ENCODE measurements around the gene PRELID3B. TPM values are rescaled to one million over a fixed set of nuclear protein-coding genes. Genes with fewer than 3 reads are reported as not detected.
"Not testable (repeated sequence)": the region's sequence is repeated elsewhere in the genome, so short reads cannot be mapped to it uniquely, and the experiment has no call there.

The PRELID3B gene
- total RNA-seq, 1 donor from 2014 or later, result 123 TPM

- Mint-ChIP-seq H3K27ac (peak overlapping the region; percentile 61), H3K27me3 (no peaks in the 10 kb centered on the region), H3K4me3 (peak overlapping the region; percentile 73), H3K36me3 (ENCODE audit: low read depth) (peaks cover 25% of the 10 kb centered on the region), H3K9me3 (no peaks in the 10 kb centered on the region), H3K4me1 (peaks cover 47% of the 10 kb centered on the region)
- peak; percentile 57 for DNase-seq
- intact Hi-C loops (cut with micrococcal nuclease), result loop anchor here (1.0 to 10.0 kb wide), 3 partner anchors 62 to 1649 kb away; partner anchors contain the start of genes NELFCD and RBM38
Measured at GRCh38 chr20:59043698-59044097, 1.1 kb upstream of the PRELID3B start.

DNA sequence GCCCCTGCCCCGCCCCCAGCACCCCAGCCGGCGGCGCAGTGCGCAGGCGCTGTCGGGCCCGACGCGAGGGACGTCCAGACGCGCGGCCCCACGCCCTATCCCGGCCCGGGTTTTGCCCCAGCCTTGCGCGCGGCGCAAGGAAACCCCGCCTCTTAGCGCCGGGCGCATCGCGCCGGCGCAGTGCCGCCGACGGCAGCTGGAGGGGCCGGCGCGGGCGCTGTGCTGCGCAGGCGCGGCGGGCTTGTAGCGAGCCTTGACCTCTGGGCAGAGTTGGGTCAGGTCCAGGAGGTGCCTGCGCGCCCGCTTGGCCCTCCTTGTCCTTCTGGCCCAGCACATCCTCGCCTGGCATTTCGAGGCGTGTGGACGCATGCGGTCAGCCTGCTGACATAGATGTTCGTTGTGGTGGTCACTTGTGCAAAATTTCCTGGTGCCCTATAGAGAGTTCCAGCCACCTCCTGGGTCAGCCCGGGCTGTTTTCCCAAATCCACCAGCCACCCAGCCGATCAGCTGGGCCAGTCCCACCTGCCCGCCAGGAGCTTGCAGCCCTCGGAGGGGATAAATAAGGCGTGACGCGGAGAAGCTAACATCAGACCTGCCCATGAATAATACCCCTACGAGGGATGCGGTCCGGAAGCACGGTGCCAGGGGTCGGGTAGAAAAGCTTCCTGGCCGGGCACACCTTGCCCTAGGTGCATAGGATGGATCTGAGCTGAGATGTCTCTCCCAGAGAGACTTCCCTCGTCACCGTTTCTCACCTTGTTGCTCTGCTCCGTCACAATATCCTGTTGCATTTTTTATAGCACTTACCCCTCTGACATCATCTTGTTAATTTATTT lies 428 bp upstream of the PRELID3B start:
- H3K4me3 Mint-ChIP-seq, result peak overlapping the region; percentile 93
- H3K27me3 Mint-ChIP-seq, result no peaks in the 10 kb centered on the region
- intact Hi-C loops (cut with micrococcal nuclease), result loop anchor here (1.0 to 10.0 kb wide), 4 partner anchors 11 to 1648 kb away; partner anchors contain the start of genes ATP5F1E, NELFCD and RBM38
- peak; percentile 99 for DNase-seq
- peaks cover 25% of the 10 kb centered on the region for H3K36me3 Mint-ChIP-seq (ENCODE audit: low read depth)
- no peaks in the 10 kb centered on the region for H3K9me3 Mint-ChIP-seq
- H3K4me1 Mint-ChIP-seq, result peaks cover 42% of the 10 kb centered on the region
- peak overlapping the region; percentile 96 for H3K27ac Mint-ChIP-seq

- not testable (repeated sequence) for H3K27me3 Mint-ChIP-seq, DNase-seq, H3K9me3 Mint-ChIP-seq
- H3K27ac Mint-ChIP-seq, result peak overlapping the region; percentile 69
- intact Hi-C loops (cut with micrococcal nuclease), result loop anchor here (5.0 to 10.0 kb wide), 2 partner anchors 181 to 1647 kb away; partner anchors contain the start of gene RBM38
- H3K4me3 Mint-ChIP-seq, result peak overlapping the region; percentile 93
- H3K36me3 Mint-ChIP-seq (ENCODE audit: low read depth), result peaks cover 40% of the 10 kb centered on the region
- H3K4me1 Mint-ChIP-seq, result peaks cover 48% of the 10 kb centered on the region
Measured at GRCh38 chr20:59041487-59041886, 1.1 kb downstream of the PRELID3B start.

DNA sequence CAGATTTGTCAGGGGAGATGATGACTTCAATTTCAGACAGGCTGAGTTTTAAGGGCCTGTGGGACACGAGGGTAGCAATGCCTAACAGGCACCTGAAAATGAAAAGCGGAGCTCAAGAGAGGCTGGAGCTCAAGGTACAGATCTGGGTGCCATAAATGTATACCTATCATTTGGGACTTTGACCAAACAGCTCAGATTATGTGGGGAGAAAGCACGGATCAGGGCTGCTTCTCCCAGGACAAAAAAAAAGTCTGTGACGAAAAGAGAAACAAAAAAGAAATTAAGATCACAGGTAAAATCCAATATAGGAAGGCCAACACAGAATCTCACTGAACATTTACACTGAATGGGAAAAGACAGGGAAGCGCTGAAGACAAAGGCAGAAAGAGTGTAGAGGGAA lies 1.9 kb downstream of the PRELID3B start:
- peaks cover 48% of the 10 kb centered on the region for H3K4me1 Mint-ChIP-seq
- H3K36me3 Mint-ChIP-seq (ENCODE audit: low read depth), result peaks cover 43% of the 10 kb centered on the region
- intact Hi-C loops (cut with micrococcal nuclease), result loop anchor here (5.0 to 10.0 kb wide), 2 partner anchors 182 to 1646 kb away; partner anchors contain the start of gene RBM38

DNA sequence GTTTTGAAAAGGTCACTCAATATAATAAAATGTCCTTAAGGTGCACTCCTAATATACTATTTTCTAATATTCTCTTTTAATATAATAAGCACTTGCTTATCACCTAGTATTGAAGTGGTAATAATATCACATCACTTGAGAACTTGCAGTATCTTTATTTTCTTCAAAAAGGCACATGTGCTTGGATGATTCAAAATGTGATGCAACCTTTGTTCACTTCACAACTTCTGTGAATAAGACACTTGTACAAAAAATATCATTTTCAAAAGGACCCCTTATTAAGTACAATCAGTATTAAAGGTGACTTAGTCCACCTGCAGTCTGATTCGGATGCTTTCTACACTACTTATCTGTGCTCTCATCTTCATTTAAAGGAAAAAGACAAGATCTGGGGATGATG lies 3.4 kb downstream of the PRELID3B start:
- Mint-ChIP-seq H3K27ac (peak overlapping the region; percentile 59), H3K9me3 (no peaks in the 10 kb centered on the region), H3K36me3 (ENCODE audit: low read depth) (peaks cover 53% of the 10 kb centered on the region), H3K27me3 (no peaks in the 10 kb centered on the region), H3K4me3 (peak overlapping the region; percentile 93), H3K4me1 (peaks cover 55% of the 10 kb centered on the region)
- intact Hi-C loops (cut with micrococcal nuclease), result no loop called here
- DNase-seq, result peak; percentile 48

More for the DNA sequence above, 1.9 kb downstream of the PRELID3B start:
- peak overlapping the region; percentile 65 for H3K27ac Mint-ChIP-seq
- H3K27me3 Mint-ChIP-seq, result no peaks in the 10 kb centered on the region
- H3K9me3 Mint-ChIP-seq, result no peaks in the 10 kb centered on the region
- DNase-seq, result peak; percentile 43
- H3K4me3 Mint-ChIP-seq, result peak overlapping the region; percentile 93

DNA sequence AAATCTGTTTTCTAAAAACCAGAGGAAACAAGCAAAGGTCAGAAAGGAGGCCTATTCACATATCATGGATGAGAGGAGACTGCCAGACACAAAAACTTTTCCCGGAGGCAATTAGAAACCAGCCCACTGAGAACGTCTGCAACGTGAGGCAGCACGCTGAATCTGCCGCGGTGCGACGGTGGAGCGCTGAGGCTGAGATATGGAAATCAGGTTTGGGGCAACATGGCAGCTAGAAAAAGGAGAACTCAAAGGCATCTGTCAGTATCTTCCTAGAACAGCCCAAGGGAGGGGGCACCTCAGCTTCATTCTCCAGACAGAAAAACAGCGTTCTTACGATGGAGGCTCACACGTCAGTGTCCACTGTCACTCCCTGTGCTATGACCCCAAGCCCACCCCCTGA lies 5.2 kb downstream of the PRELID3B start:
- Mint-ChIP-seq H3K36me3 (ENCODE audit: low read depth) (peaks cover 60% of the 10 kb centered on the region), H3K27ac (no peak overlapping the region)

DNA sequence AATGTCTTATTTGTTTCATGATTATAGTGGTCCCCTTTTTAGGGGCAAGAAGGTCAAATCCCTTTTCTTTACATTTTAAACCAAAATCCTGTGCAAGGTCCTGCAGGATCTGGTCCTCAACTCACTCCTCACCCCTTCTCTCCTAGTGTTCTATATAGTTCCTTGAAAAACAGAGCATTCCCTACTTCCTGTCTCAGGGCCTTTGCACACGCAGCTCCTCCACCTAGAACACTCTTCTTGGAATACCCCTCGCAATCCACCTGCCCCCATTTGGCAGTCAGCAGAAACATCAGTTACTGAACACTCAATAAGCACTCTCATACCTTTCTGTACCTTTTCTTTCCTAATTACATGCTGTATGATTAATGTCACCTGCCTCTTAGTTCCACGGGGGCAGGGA lies 7.2 kb downstream of the PRELID3B start:
- intact Hi-C loops (cut with micrococcal nuclease), result no loop called here
- Mint-ChIP-seq H3K9me3 (no peaks in the 10 kb centered on the region), H3K36me3 (ENCODE audit: low read depth) (peaks cover 58% of the 10 kb centered on the region), H3K4me3 (no peak overlapping the region), H3K4me1 (peaks cover 47% of the 10 kb centered on the region), H3K27ac (no peak overlapping the region), H3K27me3 (no peaks in the 10 kb centered on the region)
- DNase-seq, result peak; percentile 51

More for the DNA sequence above, 5.2 kb downstream of the PRELID3B start:
- peak; percentile 52 for DNase-seq
- intact Hi-C loops (cut with micrococcal nuclease), result no loop called here
- no peaks in the 10 kb centered on the region for H3K27me3 Mint-ChIP-seq
- H3K9me3 Mint-ChIP-seq, result no peaks in the 10 kb centered on the region
- peaks cover 49% of the 10 kb centered on the region for H3K4me1 Mint-ChIP-seq
- H3K4me3 Mint-ChIP-seq, result no peak overlapping the region

GRCh38 chr20:59033616-59034165 lies 8.9 kb downstream of the PRELID3B start:
- H3K9me3 Mint-ChIP-seq, result no peaks in the 10 kb centered on the region
- no peak overlapping the region for H3K4me3 Mint-ChIP-seq
- no peaks in the 10 kb centered on the region for H3K27me3 Mint-ChIP-seq
- H3K36me3 Mint-ChIP-seq (ENCODE audit: low read depth), result peaks cover 62% of the 10 kb centered on the region
- peaks cover 48% of the 10 kb centered on the region for H3K4me1 Mint-ChIP-seq
- DNase-seq, result peak; percentile 53
- peak overlapping the region; percentile 26 for H3K27ac Mint-ChIP-seq
- intact Hi-C loops (cut with micrococcal nuclease), result loop anchor here (2.0 to 5.0 kb wide), 3 partner anchors 53 to 381 kb away; partner anchors contain the start of genes NELFCD and STX16

GRCh38 chr20:59033093-59033492 lies 9.5 kb downstream of the PRELID3B start:
- Mint-ChIP-seq H3K9me3 (no peaks in the 10 kb centered on the region), H3K27ac (peak overlapping the region; percentile 91), H3K27me3 (no peaks in the 10 kb centered on the region), H3K36me3 (ENCODE audit: low read depth) (peaks cover 65% of the 10 kb centered on the region), H3K4me1 (peaks cover 51% of the 10 kb centered on the region), H3K4me3 (peak overlapping the region; percentile 95)
- intact Hi-C loops (cut with micrococcal nuclease), result loop anchor here (2.0 to 5.0 kb wide), 3 partner anchors 52 to 381 kb away; partner anchors contain the start of genes NELFCD and STX16
- no peak for DNase-seq

DNA sequence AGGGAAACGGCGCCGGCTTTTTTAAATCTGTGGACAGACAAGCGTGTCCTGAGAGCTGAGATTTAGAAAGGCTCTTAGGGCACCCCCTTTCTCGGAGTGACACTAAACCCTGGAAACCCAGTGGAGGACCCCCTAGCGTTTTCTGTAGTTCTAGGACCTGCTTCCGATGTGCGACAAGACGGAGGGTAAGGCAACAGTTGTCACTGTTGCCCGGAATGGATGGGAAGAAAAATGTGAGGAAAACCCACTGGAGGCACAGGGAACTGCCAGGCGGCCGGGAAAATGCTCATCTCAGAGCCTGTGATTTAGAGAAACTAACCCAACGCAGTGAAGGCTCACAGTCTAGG lies 9.9 kb downstream of the PRELID3B start:
- H3K27me3 Mint-ChIP-seq, result no peaks in the 10 kb centered on the region

DNA sequence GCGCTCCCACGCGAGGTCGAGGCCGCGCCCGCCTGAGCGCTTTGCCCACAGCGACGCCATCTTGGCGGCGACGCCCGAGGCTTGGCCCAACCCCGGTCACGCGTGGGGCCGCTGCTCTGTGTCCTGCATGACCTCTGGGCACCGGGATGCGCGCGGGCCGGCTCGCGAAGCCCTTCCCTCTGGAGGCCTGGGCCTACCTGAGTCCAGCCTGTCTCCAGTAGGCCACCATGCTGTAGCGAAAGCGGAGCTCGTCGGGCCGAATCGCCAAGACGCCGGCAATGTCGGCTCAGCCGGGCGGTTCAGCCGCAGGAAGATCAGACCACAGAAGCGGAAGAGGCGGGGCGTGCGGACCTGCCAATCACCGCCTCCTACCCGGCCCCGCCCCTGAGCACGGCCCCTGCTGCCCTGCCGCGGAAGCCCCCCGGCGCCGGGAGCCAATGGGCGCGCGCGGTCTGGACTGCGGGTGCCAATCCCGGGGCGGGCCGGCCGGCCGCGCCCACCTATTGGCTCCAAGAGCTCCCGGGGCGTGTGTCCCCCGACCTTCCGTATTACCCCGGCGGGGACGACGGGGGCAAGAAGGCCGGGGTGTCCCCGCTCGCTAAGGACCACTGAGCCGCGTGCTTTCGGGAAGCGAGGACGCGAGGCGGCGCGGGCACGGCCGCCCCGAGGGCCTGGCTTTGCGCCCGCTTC lies 10.4 kb downstream of the PRELID3B start, which contains the start of gene ATP5F1E:
Gene ATP5F1E, minus strand, starts transcription at position 313 of the 690 bp plus-strand sequence. Its CDS starts 84 bp downstream, at position 229.
- intact Hi-C loops (cut with micrococcal nuclease), result loop anchor here (1.0 to 5.0 kb wide), 5 partner anchors 10 to 380 kb away; partner anchors contain the start of genes NELFCD, PRELID3B and STX16
- H3K4me1 Mint-ChIP-seq, result peaks cover 56% of the 10 kb centered on the region
- peak within 1 kb of the TSS; percentile 97 for H3K27ac Mint-ChIP-seq
- no peaks in the 10 kb centered on the region for H3K9me3 Mint-ChIP-seq
- H3K27me3 Mint-ChIP-seq, result no peaks in the 10 kb centered on the region
- DNase-seq, result peak; percentile 99
- H3K36me3 Mint-ChIP-seq (ENCODE audit: low read depth), result peaks cover 65% of the 10 kb centered on the region
- peak within 1 kb of the TSS; percentile 95 for H3K4me3 Mint-ChIP-seq

More for the DNA sequence above, 9.9 kb downstream of the PRELID3B start:
- H3K36me3 Mint-ChIP-seq (ENCODE audit: low read depth), result peaks cover 65% of the 10 kb centered on the region
- H3K27ac Mint-ChIP-seq, result peak overlapping the region; percentile 91
- H3K4me1 Mint-ChIP-seq, result peaks cover 53% of the 10 kb centered on the region
- H3K4me3 Mint-ChIP-seq, result peak overlapping the region; percentile 95
- no peak for DNase-seq
- no peaks in the 10 kb centered on the region for H3K9me3 Mint-ChIP-seq
- intact Hi-C loops (cut with micrococcal nuclease), result loop anchor here (1.0 to 5.0 kb wide), 5 partner anchors 10 to 380 kb away; partner anchors contain the start of genes NELFCD, PRELID3B and STX16

GRCh38 chr20:59031564-59032022 lies 11.0 kb downstream of the PRELID3B start:
- Mint-ChIP-seq H3K36me3 (ENCODE audit: low read depth) (peaks cover 65% of the 10 kb centered on the region), H3K4me3 (peak overlapping the region; percentile 95)

More at GRCh38 chr20:59031564-59032022, 11.0 kb downstream of the PRELID3B start:
- H3K9me3 Mint-ChIP-seq, result no peaks in the 10 kb centered on the region
- no peaks in the 10 kb centered on the region for H3K27me3 Mint-ChIP-seq
- intact Hi-C loops (cut with micrococcal nuclease), result loop anchor here (1.0 to 5.0 kb wide), 6 partner anchors 11 to 379 kb away; partner anchors contain the start of genes CTSZ, NELFCD, PRELID3B and STX16
- peak overlapping the region; percentile 97 for H3K27ac Mint-ChIP-seq
- H3K4me1 Mint-ChIP-seq, result peaks cover 56% of the 10 kb centered on the region
- DNase-seq, result no peak
